Measurements from ENCODE around the gene PCSK2. TPM values are rescaled to one million over a fixed set of nuclear protein-coding genes. Genes with fewer than 3 reads are reported as not detected.
A peak's percentile ranks its signal among the peaks of the same experiment; 100 is the strongest.

PCSK2 gene
- total RNA-seq, 4 donors from 2014 or later, result 0.64 to 4.1 (median 1.4) TPM; not detected in 1

GRCh38 chr20:17223553-17223952 lies 3.3 kb upstream of the PCSK2 start:
- intact Hi-C loops (cut with DNase I; ENCODE audit: low total_unique reads), result no loop called here
- in situ Hi-C loops (cut with MboI; ENCODE audit: low pct_ligation_motif_present in 1 of 4, low pct_unique_long_range_greater_than_20kb in 1 of 4, low sequenced_read_pairs in 3 of 4), result no loop called here
- 53 to 66% methylated on average over 2 to 3 of the region's 3 CpGs for WGBS, 2 donors (ENCODE audit: low coverage in 1 of 2)
- DNase-seq, result no peak
- Histone ChIP-seq H3K4me3 (no peak overlapping the region), H3K27ac (no peak overlapping the region), H3K9me3 (no peaks in the 10 kb centered on the region), H3K36me3 (no peaks in the 10 kb centered on the region), H3K4me1 (peaks cover 0 to 12% (median 4%) of the 10 kb centered on the region in 4 donors), H3K27me3 (peaks cover 56% of the 10 kb centered on the region)
- no peak for TF ChIP-seq EP300 (IDR thresholded peaks at IDR 0.05; ENCODE audit: low read depth)
- TF ChIP-seq POLR2A (IDR thresholded peaks at IDR 0.05), result no peak
- TF ChIP-seq POLR2AphosphoS5 (IDR thresholded peaks at IDR 0.05), result no peak
- TF ChIP-seq, protein P1, sequence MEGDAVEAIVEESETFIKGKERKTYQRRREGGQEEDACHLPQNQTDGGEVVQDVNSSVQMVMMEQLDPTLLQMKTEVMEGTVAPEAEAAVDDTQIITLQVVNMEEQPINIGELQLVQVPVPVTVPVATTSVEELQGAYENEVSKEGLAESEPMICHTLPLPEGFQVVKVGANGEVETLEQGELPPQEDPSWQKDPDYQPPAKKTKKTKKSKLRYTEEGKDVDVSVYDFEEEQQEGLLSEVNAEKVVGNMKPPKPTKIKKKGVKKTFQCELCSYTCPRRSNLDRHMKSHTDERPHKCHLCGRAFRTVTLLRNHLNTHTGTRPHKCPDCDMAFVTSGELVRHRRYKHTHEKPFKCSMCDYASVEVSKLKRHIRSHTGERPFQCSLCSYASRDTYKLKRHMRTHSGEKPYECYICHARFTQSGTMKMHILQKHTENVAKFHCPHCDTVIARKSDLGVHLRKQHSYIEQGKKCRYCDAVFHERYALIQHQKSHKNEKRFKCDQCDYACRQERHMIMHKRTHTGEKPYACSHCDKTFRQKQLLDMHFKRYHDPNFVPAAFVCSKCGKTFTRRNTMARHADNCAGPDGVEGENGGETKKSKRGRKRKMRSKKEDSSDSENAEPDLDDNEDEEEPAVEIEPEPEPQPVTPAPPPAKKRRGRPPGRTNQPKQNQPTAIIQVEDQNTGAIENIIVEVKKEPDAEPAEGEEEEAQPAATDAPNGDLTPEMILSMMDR (IDR thresholded peaks at IDR 0.05), result no peak

DNA sequence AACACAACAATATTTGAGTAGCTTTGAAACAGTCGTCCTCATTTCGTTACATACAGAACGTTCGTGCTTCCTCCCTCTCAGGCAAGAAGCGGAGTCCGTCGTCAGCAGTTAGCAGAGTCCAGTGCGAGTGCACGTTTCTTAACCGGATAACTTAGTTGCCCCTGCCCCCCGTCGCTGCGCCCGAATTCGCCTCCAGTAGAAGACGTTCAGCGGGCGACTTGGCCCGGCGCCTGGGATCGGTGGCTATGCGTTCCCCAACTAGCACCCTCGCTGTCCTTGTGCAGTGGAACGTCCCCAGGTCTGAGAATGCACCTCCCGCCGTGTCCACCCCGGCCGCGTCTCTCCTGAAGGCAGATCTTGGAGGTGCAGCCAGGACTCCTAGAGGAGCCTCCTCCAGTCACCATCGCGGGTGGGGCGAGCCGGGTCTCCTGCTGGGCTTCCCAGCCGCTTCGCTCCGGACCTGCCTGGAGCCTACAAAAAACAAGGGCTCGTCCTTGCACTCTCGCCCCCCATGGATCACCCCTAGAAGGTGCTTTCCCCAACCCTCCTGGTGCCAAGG lies 910 bp upstream of the PCSK2 start:
- H3K27ac ChIP-seq, result peak overlapping the region in 3 of 4 donors; percentile 9 to 43 (median 23)
- intact Hi-C loops (cut with DNase I; ENCODE audit: low total_unique reads), result no loop called here
- H3K4me3 ChIP-seq, result peak overlapping the region in 3 of 4 donors; percentile 20 to 42 (median 21)
- H3K36me3 ChIP-seq, result no peaks in the 10 kb centered on the region
- peaks cover 73% of the 10 kb centered on the region for H3K27me3 ChIP-seq
- WGBS, 2 donors (ENCODE audit: low coverage in 1 of 2), result 14% methylated on average over 35 of the region's 38 CpGs; no CpG with 5 or more reads in 1 of the 2 donors
- peaks cover 0 to 12% (median 4%) of the 10 kb centered on the region in 4 donors for H3K4me1 ChIP-seq
- no peak for DNase-seq
- in situ Hi-C loops (cut with MboI; ENCODE audit: low pct_ligation_motif_present in 1 of 4, low pct_unique_long_range_greater_than_20kb in 1 of 4, low sequenced_read_pairs in 3 of 4), result no loop called here
- no peak for TF ChIP-seq EP300 (IDR thresholded peaks at IDR 0.05; ENCODE audit: low read depth)
- H3K9me3 ChIP-seq, result no peaks in the 10 kb centered on the region

- peak overlapping the region in 1 of 4 donors; percentile 38 for H3K4me3 ChIP-seq
- intact Hi-C loops (cut with DNase I; ENCODE audit: low total_unique reads) (no loop called here), in situ Hi-C loops (cut with MboI; ENCODE audit: low pct_ligation_motif_present in 1 of 4, low pct_unique_long_range_greater_than_20kb in 1 of 4, low sequenced_read_pairs in 3 of 4) (no loop called here)
- WGBS, 2 donors (ENCODE audit: low coverage in 1 of 2), result 0 to 6% methylated on average over 3 to 17 of the region's 17 CpGs
- H3K27me3 ChIP-seq, result peaks cover 73% of the 10 kb centered on the region
- DNase-seq, result no peak
- no peaks in the 10 kb centered on the region for H3K36me3 ChIP-seq
- H3K27ac ChIP-seq, result peak overlapping the region in 1 of 4 donors; percentile 53
- peaks cover 0 to 12% (median 4%) of the 10 kb centered on the region in 4 donors for H3K4me1 ChIP-seq
- H3K9me3 ChIP-seq, result no peaks in the 10 kb centered on the region
- no peak for TF ChIP-seq POLR2A (IDR thresholded peaks at IDR 0.05)
- TF ChIP-seq EP300 (IDR thresholded peaks at IDR 0.05; ENCODE audit: low read depth), result no peak
- no peak for TF ChIP-seq POLR2AphosphoS5 (IDR thresholded peaks at IDR 0.05)
- TF ChIP-seq, protein P1 (IDR thresholded peaks at IDR 0.05), result no peak
Observed at GRCh38 chr20:17227219-17227575, 357 bp downstream of the PCSK2 start.

DNA sequence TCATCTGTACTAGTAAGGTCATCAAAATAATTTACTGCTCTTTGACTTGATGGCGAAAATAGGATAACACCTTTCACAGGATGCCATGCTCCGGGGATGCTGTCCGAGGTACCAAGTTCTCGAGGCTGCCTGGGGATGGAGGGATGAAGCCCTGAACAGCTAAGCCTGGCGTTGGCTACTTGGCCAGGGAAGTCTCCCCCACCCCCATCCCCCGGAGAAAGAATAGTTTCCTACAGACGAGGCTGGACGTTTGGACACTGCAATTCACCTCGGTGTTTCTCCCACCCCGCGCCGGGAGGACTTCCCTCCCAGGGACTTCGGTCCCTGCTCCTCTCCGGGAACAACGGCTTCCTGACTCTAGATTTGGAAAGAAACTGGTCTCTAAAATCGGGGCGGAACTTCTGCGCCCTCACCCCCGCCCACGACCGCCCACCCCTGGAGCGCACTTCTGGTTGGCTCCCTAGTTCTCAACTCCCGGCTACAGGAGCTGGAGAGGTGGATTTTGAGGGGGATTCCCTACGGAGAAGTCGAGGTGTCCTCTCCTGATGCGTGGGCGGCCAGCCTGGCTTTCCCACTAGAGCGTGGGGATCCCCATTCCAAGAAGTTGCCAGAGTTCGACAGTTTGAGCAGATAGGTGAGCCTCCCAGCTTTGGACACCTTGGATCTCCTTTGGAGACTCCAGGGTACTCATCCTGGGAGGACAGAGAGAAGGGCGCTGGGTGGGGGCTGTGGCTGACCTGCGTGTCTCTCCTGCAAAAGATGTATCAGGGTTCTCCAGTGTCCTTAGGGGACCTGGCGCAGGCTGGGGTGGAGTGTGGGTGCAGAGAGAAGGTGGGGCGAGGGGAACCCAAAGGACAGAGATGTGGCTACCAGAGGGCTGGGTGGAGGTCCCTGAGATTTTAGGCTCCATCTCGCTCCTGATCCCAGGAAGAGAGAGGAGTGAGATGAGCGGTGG lies 1.1 kb downstream of the PCSK2 start:
- Histone ChIP-seq H3K4me3 (no peak overlapping the region), H3K36me3 (no peaks in the 10 kb centered on the region), H3K4me1 (peaks cover 0 to 12% (median 4%) of the 10 kb centered on the region in 4 donors), H3K27ac (no peak overlapping the region), H3K27me3 (peaks cover 67% of the 10 kb centered on the region), H3K9me3 (no peaks in the 10 kb centered on the region)
- intact Hi-C loops (cut with DNase I; ENCODE audit: low total_unique reads) (no loop called here), in situ Hi-C loops (cut with MboI; ENCODE audit: low pct_ligation_motif_present in 1 of 4, low pct_unique_long_range_greater_than_20kb in 1 of 4, low sequenced_read_pairs in 3 of 4) (no loop called here)
- WGBS, 2 donors (ENCODE audit: low coverage in 1 of 2), result 3 to 21% methylated on average over 6 to 35 of the region's 35 CpGs
- TF ChIP-seq EP300 (IDR thresholded peaks at IDR 0.05; ENCODE audit: low read depth) (no peak), POLR2A (IDR thresholded peaks at IDR 0.05) (no peak), POLR2AphosphoS5 (IDR thresholded peaks at IDR 0.05) (no peak)
- TF ChIP-seq, protein P1 (IDR thresholded peaks at IDR 0.05), result no peak
- DNase-seq, result no peak

All from transverse colon (tissue), 4 donors.